ENCODE data around the gene SIRT2.
"Not testable (repeated sequence)": the region's sequence is repeated elsewhere in the genome, so short reads cannot be mapped to it uniquely, and the experiment has no call there.

SIRT2 gene

GRCh38 chr19:38831142-38831605, 68.2 kb downstream of the SIRT2 start:
- H2BK5ac ChIP-seq (ENCODE audit: low read depth, low read length, poor library complexity) = peak overlapping the region; percentile 92
- peak overlapping the region; percentile 32 for H2BK12ac ChIP-seq (ENCODE audit: low read length)
- no peak overlapping the region for H3K23ac ChIP-seq (ENCODE audit: low read length)
- peak overlapping the region; percentile 71 for H3K18ac ChIP-seq (ENCODE audit: low read length)
- H3K4me1 ChIP-seq (ENCODE audit: control insufficient read depth in 1 of 2, insufficient read depth in 2 of 2, low read length in 2 of 2) = peaks cover 31 to 43% of the 10 kb centered on the region in 2 experiments
- no CpG with 5 or more reads among the region's 16 CpGs for WGBS (ENCODE audit: extremely low coverage, insufficient coverage, insufficient read length)
- H3K27me3 ChIP-seq (ENCODE audit: insufficient read depth, low read length) = no peaks in the 10 kb centered on the region
- peak overlapping the region; percentile 99 for H4K91ac ChIP-seq (ENCODE audit: low read depth, low read length)
- peak overlapping the region; percentile 92 for H4K8ac ChIP-seq (ENCODE audit: low read depth, low read length)
- peak overlapping the region; percentile 92 for H2AK5ac ChIP-seq (ENCODE audit: low read length)
- peak overlapping the region; percentile 83 for H3K9ac ChIP-seq (ENCODE audit: low read length)
- H2AFZ ChIP-seq (ENCODE audit: insufficient read depth, low read length, poor library complexity) = peak overlapping the region; percentile 56
- peaks cover 12 to 14% of the 10 kb centered on the region in 2 experiments for H3K36me3 ChIP-seq (ENCODE audit: control insufficient read depth in 1 of 2, insufficient read depth in 2 of 2, low read length in 2 of 2)
- peak overlapping the region; percentile 89 for H2BK120ac ChIP-seq (ENCODE audit: insufficient read depth, low read length, poor library complexity)
- H3K4ac ChIP-seq (ENCODE audit: low read depth, low read length) = peak overlapping the region; percentile 82
- peak; percentile 100 for DNase-seq
- H3K4me3 ChIP-seq (ENCODE audit: low read depth, low read length) = peak overlapping the region; percentile 72
- H3K79me1 ChIP-seq (ENCODE audit: low read length) = peaks cover 36% of the 10 kb centered on the region
- H3K27ac ChIP-seq (ENCODE audit: low read depth, low read length) = peak overlapping the region; percentile 99
- H3K9me3 ChIP-seq (ENCODE audit: insufficient read depth, low read depth, low read length) = no peaks in the 10 kb centered on the region
- H3K14ac ChIP-seq (ENCODE audit: low read length) = peak overlapping the region; percentile 91
- H3K79me2 ChIP-seq (ENCODE audit: control insufficient read depth, insufficient read depth, low read length, poor library complexity) = peaks cover 5% of the 10 kb centered on the region
- peak overlapping the region; percentile 55 for H4K12ac ChIP-seq (ENCODE audit: low read depth, low read length)
- H3K4me2 ChIP-seq (ENCODE audit: low read length) = peak overlapping the region; percentile 85

GRCh38 chr19:38830039-38830733, 69.2 kb downstream of the SIRT2 start:
- Histone ChIP-seq H2BK120ac (ENCODE audit: insufficient read depth, low read length, poor library complexity) (peak overlapping the region; percentile 77), H3K4ac (ENCODE audit: low read depth, low read length) (peak overlapping the region; percentile 40), H3K4me1 (ENCODE audit: control insufficient read depth in 1 of 2, insufficient read depth in 2 of 2, low read length in 2 of 2) (peaks cover 29 to 35% of the 10 kb centered on the region in 2 experiments), H3K27ac (ENCODE audit: low read depth, low read length) (peak overlapping the region; percentile 92), H2BK5ac (ENCODE audit: low read depth, low read length, poor library complexity) (peak overlapping the region; percentile 65), H2BK12ac (ENCODE audit: low read length) (peak overlapping the region; percentile 84), H2AFZ (ENCODE audit: insufficient read depth, low read length, poor library complexity) (no peak overlapping the region), H3K27me3 (ENCODE audit: insufficient read depth, low read length) (no peaks in the 10 kb centered on the region), H4K91ac (ENCODE audit: low read depth, low read length) (peak overlapping the region; percentile 87), H3K36me3 (ENCODE audit: control insufficient read depth in 1 of 2, insufficient read depth in 2 of 2, low read length in 2 of 2) (peaks cover 6% of the 10 kb centered on the region in 2 experiments), H3K9me3 (ENCODE audit: insufficient read depth, low read depth, low read length) (no peaks in the 10 kb centered on the region), H3K18ac (ENCODE audit: low read length) (peak overlapping the region; percentile 20), H3K79me2 (ENCODE audit: control insufficient read depth, insufficient read depth, low read length, poor library complexity) (peaks cover 5% of the 10 kb centered on the region), H4K12ac (ENCODE audit: low read depth, low read length) (no peak overlapping the region), H3K9ac (ENCODE audit: low read length) (no peak overlapping the region), H2AK5ac (ENCODE audit: low read length) (no peak overlapping the region), H3K23ac (ENCODE audit: low read length) (no peak overlapping the region), H4K8ac (ENCODE audit: low read depth, low read length) (peak overlapping the region; percentile 42), H3K4me3 (ENCODE audit: low read depth, low read length) (no peak overlapping the region), H3K14ac (ENCODE audit: low read length) (peak overlapping the region; percentile 45), H3K4me2 (ENCODE audit: low read length) (no peak overlapping the region), H3K79me1 (ENCODE audit: low read length) (peaks cover 33% of the 10 kb centered on the region)
- peak in 1 of 2 donors; percentile 25 for DNase-seq
- WGBS (ENCODE audit: extremely low coverage, insufficient coverage, insufficient read length) = no CpG with 5 or more reads among the region's 4 CpGs

- H3K4me2 ChIP-seq (ENCODE audit: low read length); H3K4me3 ChIP-seq (ENCODE audit: low read depth, low read length); H3K79me2 ChIP-seq (ENCODE audit: control insufficient read depth, insufficient read depth, low read length, poor library complexity); H3K9ac ChIP-seq (ENCODE audit: low read length); H3K9me3 ChIP-seq (ENCODE audit: insufficient read depth, low read depth, low read length); H3K36me3 ChIP-seq (ENCODE audit: control insufficient read depth in 1 of 2, insufficient read depth in 2 of 2, low read length in 2 of 2); H3K27me3 ChIP-seq (ENCODE audit: insufficient read depth, low read length); H4K12ac ChIP-seq (ENCODE audit: low read depth, low read length); H2AFZ ChIP-seq (ENCODE audit: insufficient read depth, low read length, poor library complexity); H2AK5ac ChIP-seq (ENCODE audit: low read length); H3K14ac ChIP-seq (ENCODE audit: low read length); H3K23ac ChIP-seq (ENCODE audit: low read length); H3K4ac ChIP-seq (ENCODE audit: low read depth, low read length): not testable (repeated sequence)
- no CpG with 5 or more reads among the region's 7 CpGs for WGBS (ENCODE audit: extremely low coverage, insufficient coverage, insufficient read length)
- H3K18ac ChIP-seq (ENCODE audit: low read length) = peak overlapping the region; percentile 54
- peak overlapping the region; percentile 69 for H2BK120ac ChIP-seq (ENCODE audit: insufficient read depth, low read length, poor library complexity)
- H3K79me1 ChIP-seq (ENCODE audit: low read length) = peaks cover 33% of the 10 kb centered on the region
- peak overlapping the region; percentile 49 for H3K27ac ChIP-seq (ENCODE audit: low read depth, low read length)
- peak overlapping the region; percentile 53 for H2BK12ac ChIP-seq (ENCODE audit: low read length)
- peak overlapping the region; percentile 54 for H4K8ac ChIP-seq (ENCODE audit: low read depth, low read length)
- peak overlapping the region; percentile 45 for H2BK5ac ChIP-seq (ENCODE audit: low read depth, low read length, poor library complexity)
- H4K91ac ChIP-seq (ENCODE audit: low read depth, low read length) = peak overlapping the region; percentile 87
- H3K4me1 ChIP-seq (ENCODE audit: control insufficient read depth in 1 of 2, insufficient read depth in 2 of 2, low read length in 2 of 2) = peaks cover 29 to 40% of the 10 kb centered on the region in 2 experiments
- DNase-seq = peak; percentile 77 to 91
These were observed 70.2 kb downstream of the SIRT2 start for GRCh38 chr19:38829203-38829602.

Measured in trophoblast cell (in vitro differentiated cells and primary cell).